ENCODE measurements around the gene TXN2. TPM values are rescaled to one million over a fixed set of nuclear protein-coding genes. Genes with fewer than 3 reads are reported as not detected.
A peak's percentile ranks its signal among the peaks of the same experiment; 100 is the strongest.
"Not testable (repeated sequence)": the region's sequence is repeated elsewhere in the genome, so short reads cannot be mapped to it uniquely, and the experiment has no call there.

TXN2 gene
- total RNA-seq, 1 donor, result 17.4 TPM

DNA sequence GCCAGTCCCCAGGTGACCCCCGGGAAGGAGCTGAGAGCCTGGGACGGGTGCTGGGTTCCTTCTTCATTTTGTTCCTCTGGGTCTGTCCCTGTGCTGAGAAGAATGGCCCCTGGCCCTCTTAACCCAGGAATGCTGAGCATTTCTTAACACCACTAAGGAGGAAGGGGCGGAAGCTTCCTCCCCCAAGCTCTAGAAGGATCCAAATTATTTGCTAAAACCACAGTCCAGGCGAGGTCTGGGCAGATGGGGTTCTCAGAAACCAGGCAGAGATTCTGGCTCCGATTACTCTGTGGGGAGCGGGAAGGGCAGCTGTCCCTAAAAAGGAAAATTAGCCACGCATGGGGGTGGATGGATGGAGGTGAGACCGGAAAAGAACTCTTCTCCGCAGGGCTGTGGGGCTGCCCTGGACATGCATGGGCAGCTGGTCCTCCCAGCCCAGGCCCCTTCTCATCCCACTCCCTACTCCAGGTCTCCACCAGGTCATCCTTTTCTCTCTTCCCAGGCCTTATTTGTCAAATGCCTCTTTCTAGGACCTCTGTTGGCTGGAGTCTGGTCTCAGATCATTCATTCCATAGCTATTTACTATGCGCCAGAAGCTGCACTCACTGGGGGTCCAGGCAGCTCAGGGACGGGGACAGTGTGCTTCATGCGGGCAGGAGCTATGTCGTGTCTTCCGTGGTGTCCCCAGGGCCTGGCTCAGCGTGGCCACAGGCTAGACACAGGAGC lies 48.7 kb downstream of the TXN2 start:
- Histone ChIP-seq H3K79me2 (ENCODE audit: insufficient read depth, low read length) (no peaks in the 10 kb centered on the region), H4K20me1 (ENCODE audit: insufficient read depth, low read length) (no peaks in the 10 kb centered on the region), H3K27ac (ENCODE audit: low read depth, low read length) (no peak overlapping the region), H3K4me2 (ENCODE audit: insufficient read depth, low read length) (no peak overlapping the region), H3K27me3 (ENCODE audit: insufficient read depth, low read length) (no peaks in the 10 kb centered on the region), H3K36me3 (ENCODE audit: insufficient read depth, low read length) (no peaks in the 10 kb centered on the region), H2AFZ (ENCODE audit: low read length) (peak overlapping the region; percentile 9), H3K9me3 (ENCODE audit: low read depth, low read length) (no peaks in the 10 kb centered on the region), H3K4me1 (ENCODE audit: insufficient read depth, low read length) (peaks cover 16% of the 10 kb centered on the region), H3K4me3 (ENCODE audit: insufficient read depth, low read length) (no peak overlapping the region)
- TF ChIP-seq, protein P1, sequence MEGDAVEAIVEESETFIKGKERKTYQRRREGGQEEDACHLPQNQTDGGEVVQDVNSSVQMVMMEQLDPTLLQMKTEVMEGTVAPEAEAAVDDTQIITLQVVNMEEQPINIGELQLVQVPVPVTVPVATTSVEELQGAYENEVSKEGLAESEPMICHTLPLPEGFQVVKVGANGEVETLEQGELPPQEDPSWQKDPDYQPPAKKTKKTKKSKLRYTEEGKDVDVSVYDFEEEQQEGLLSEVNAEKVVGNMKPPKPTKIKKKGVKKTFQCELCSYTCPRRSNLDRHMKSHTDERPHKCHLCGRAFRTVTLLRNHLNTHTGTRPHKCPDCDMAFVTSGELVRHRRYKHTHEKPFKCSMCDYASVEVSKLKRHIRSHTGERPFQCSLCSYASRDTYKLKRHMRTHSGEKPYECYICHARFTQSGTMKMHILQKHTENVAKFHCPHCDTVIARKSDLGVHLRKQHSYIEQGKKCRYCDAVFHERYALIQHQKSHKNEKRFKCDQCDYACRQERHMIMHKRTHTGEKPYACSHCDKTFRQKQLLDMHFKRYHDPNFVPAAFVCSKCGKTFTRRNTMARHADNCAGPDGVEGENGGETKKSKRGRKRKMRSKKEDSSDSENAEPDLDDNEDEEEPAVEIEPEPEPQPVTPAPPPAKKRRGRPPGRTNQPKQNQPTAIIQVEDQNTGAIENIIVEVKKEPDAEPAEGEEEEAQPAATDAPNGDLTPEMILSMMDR (IDR thresholded peaks at IDR 0.05; ENCODE audit: extremely low read depth, low read depth, low read length), result no peak
- peak; percentile 77 for DNase-seq (ENCODE audit: insufficient read length, low spot score, missing footprints)

DNA sequence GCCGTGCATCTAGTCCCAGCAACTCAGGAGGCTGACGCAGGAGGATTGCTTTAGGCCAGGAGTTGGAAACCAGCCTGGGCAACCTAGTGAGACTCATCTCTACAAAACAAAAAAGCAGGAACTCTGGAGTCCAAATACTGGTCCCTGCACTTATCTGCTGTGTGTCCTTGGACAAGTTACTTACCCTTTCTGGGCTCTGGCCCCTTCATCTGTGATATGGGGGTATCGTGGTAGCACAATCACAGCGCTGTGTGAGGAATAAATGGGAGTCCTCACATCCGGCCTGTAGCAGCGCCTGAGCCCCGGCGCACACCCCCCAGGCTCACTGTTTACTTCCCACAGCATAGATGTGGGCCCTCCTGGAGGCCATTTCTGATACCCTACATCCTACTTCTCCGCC lies 49.5 kb downstream of the TXN2 start:
- Histone ChIP-seq H3K4me3 (ENCODE audit: insufficient read depth, low read length) (no peak overlapping the region), H3K4me1 (ENCODE audit: insufficient read depth, low read length) (peaks cover 16% of the 10 kb centered on the region), H3K27ac (ENCODE audit: low read depth, low read length) (no peak overlapping the region), H3K27me3 (ENCODE audit: insufficient read depth, low read length) (no peaks in the 10 kb centered on the region), H3K4me2 (ENCODE audit: insufficient read depth, low read length) (no peak overlapping the region), H4K20me1 (ENCODE audit: insufficient read depth, low read length) (no peaks in the 10 kb centered on the region), H3K79me2 (ENCODE audit: insufficient read depth, low read length) (no peaks in the 10 kb centered on the region), H2AFZ (ENCODE audit: low read length) (no peak overlapping the region), H3K36me3 (ENCODE audit: insufficient read depth, low read length) (no peaks in the 10 kb centered on the region), H3K9me3 (ENCODE audit: low read depth, low read length) (no peaks in the 10 kb centered on the region)
- TF ChIP-seq, protein P1 (IDR thresholded peaks at IDR 0.05; ENCODE audit: extremely low read depth, low read depth, low read length), result no peak
- DNase-seq (ENCODE audit: insufficient read length, low spot score, missing footprints), result no peak

DNA sequence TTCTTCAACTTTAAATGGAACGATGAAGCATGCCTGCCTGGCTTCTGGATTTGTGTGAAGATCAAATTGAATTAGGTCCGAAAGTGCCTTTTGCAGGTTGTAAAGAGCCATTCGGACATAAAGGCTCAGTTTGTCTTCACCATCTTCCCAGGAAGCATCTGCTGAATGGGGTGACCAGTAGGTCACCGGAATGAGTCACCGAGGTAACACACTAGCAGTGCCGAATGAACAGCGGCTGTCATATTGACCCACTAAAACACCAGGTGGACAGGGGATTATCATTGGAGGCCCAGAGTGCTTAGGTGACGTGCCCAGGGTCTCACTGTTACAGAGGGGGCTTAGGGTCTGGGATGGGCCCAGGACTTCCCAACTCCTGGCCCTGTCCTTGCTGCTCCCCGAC lies 50.6 kb downstream of the TXN2 start:
- Histone ChIP-seq H3K79me2 (ENCODE audit: insufficient read depth, low read length) (no peaks in the 10 kb centered on the region), H3K36me3 (ENCODE audit: insufficient read depth, low read length) (no peaks in the 10 kb centered on the region), H4K20me1 (ENCODE audit: insufficient read depth, low read length) (no peaks in the 10 kb centered on the region), H2AFZ (ENCODE audit: low read length) (no peak overlapping the region), H3K27me3 (ENCODE audit: insufficient read depth, low read length) (no peaks in the 10 kb centered on the region), H3K27ac (ENCODE audit: low read depth, low read length) (no peak overlapping the region), H3K4me3 (ENCODE audit: insufficient read depth, low read length) (no peak overlapping the region), H3K9me3 (ENCODE audit: low read depth, low read length) (no peaks in the 10 kb centered on the region), H3K4me2 (ENCODE audit: insufficient read depth, low read length) (no peak overlapping the region), H3K4me1 (ENCODE audit: insufficient read depth, low read length) (peaks cover 25% of the 10 kb centered on the region)
- peak; percentile 76 for DNase-seq (ENCODE audit: insufficient read length, low spot score, missing footprints)
- TF ChIP-seq, protein P1 (IDR thresholded peaks at IDR 0.05; ENCODE audit: extremely low read depth, low read depth, low read length), result no peak

DNA sequence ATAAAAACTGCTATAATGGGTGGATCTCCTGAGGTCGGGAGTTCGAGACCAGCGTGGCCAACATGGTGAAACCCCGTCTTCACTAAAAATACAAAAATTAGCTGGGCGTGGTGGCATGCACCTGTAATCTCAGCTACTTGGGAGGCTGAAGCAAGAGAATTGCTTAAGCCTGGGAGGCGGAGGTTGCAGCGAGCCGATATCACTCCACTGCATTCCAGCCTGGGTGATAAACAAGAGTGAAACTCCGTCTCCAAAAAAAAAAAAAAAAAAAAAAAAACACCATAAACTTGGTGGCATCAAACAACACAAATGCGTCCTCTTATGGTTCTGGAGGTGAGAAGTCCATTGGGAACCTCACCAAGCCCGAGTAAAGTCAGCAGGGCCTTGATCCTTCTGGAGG lies 53.5 kb downstream of the TXN2 start:
- H3K4me3 ChIP-seq (ENCODE audit: insufficient read depth, low read length); H3K27ac ChIP-seq (ENCODE audit: low read depth, low read length); H3K27me3 ChIP-seq (ENCODE audit: insufficient read depth, low read length); H3K4me2 ChIP-seq (ENCODE audit: insufficient read depth, low read length); DNase-seq (ENCODE audit: insufficient read length, low spot score, missing footprints); H2AFZ ChIP-seq (ENCODE audit: low read length); H3K36me3 ChIP-seq (ENCODE audit: insufficient read depth, low read length); H4K20me1 ChIP-seq (ENCODE audit: insufficient read depth, low read length); H3K79me2 ChIP-seq (ENCODE audit: insufficient read depth, low read length); H3K9me3 ChIP-seq (ENCODE audit: low read depth, low read length): not testable (repeated sequence)
- H3K4me1 ChIP-seq (ENCODE audit: insufficient read depth, low read length), result peaks cover 23% of the 10 kb centered on the region

Measured in osteoblast (primary cell).